CD4-positive, alpha-beta T cell (primary cell): ENCODE measurements around the gene HHATL. TPM values are rescaled to one million over a fixed set of nuclear protein-coding genes. Genes with fewer than 3 reads are reported as not detected.

Experiments used
- ATAC-seq: fragments of 200-7000 bp; cut with Tn5 transposase; one replicate; pipeline ENCODE4 v1.10.0; 2022; ENCODE audit warnings: mild to moderate bottlenecking; ENCODE audit not compliant: poor library complexity
- CTCF ChIA-PET: fragments of 350-600 bp; sonication (Branson Sonifier 250); formaldehyde crosslinking; loops from one replicate; lab custom pipeline; 2021; ENCODE audit warnings: antibody characterized with exemption, inconsistent platforms; lab: Charles Lee
- POLR2A ChIA-PET: fragments of 350-600 bp; sonication (Branson Sonifier 250); formaldehyde crosslinking; loops from one replicate; lab custom pipeline; 2021; ENCODE audit warnings: antibody characterized with exemption, inconsistent platforms; lab: Charles Lee
- DNase-seq, 14 experiments: peaks; one replicate each; pipeline ENCODE4 v3.0.0-alpha.2; 2013 to 2020; ENCODE audit warnings: mixed read lengths in 2 of 14
- H3K27ac ChIP-seq, 2 donors: one replicate each; pipeline versions ENCODE4 v1.5.1 to v1.7.0; 2013; ENCODE audit warnings: low read length in 2 of 2, low read depth in 1 of 2, mild to moderate bottlenecking in 1 of 2
- H3K27me3 ChIP-seq, 2 experiments: 1 replicate in 1 of 2; 2 replicates in 1 of 2; pipeline versions ENCODE4 v1.6.1 to v1.7.0; 2013; ENCODE audit warnings: low read length in 2 of 2, control low read depth in 1 of 2, mild to moderate bottlenecking in 1 of 2, moderate library complexity in 1 of 2; ENCODE audit not compliant: insufficient read depth in 2 of 2, control insufficient read depth in 1 of 2
- H3K36me3 ChIP-seq: one replicate; pipeline ENCODE4 v1.6.1; 2013; ENCODE audit warnings: low read length, control low read depth; ENCODE audit not compliant: insufficient read depth
- H3K4me1 ChIP-seq: one replicate; pipeline ENCODE4 v1.6.1; 2013; ENCODE audit warnings: low read length, control low read depth; ENCODE audit not compliant: insufficient read depth
- H3K4me3 ChIP-seq: one replicate; pipeline ENCODE4 v1.5.1; 2013; ENCODE audit warnings: mild to moderate bottlenecking, low read length, moderate library complexity
- H3K9me3 ChIP-seq, 2 experiments: 1 replicate in 1 of 2; 2 replicates in 1 of 2; pipeline versions ENCODE4 v1.6.1 to v1.7.0; 2013; ENCODE audit warnings: low read length in 2 of 2, mild to moderate bottlenecking in 2 of 2, control low read depth in 1 of 2, moderate library complexity in 1 of 2; ENCODE audit not compliant: control insufficient read depth in 1 of 2, insufficient read depth in 1 of 2
- H3K27ac Mint-ChIP-seq: one replicate; pipeline ENCODE4 v1.8.0; 2020; ENCODE audit warnings: mixed read lengths
- H3K27me3 Mint-ChIP-seq: one replicate; pipeline ENCODE4 v1.8.0; 2021; ENCODE audit warnings: mixed read lengths
- H3K36me3 Mint-ChIP-seq: one replicate; pipeline ENCODE4 v1.8.0; 2021; ENCODE audit warnings: low read depth, mixed read lengths
- H3K4me1 Mint-ChIP-seq: one replicate; pipeline ENCODE4 v1.8.0; 2021; ENCODE audit warnings: low read depth, mixed read lengths
- H3K4me3 Mint-ChIP-seq: one replicate; pipeline ENCODE4 v1.8.0; 2020; ENCODE audit warnings: mild to moderate bottlenecking, mixed read lengths
- H3K9me3 Mint-ChIP-seq: one replicate; pipeline ENCODE4 v1.8.0; 2020; ENCODE audit warnings: mixed read lengths
- CTCF ChIP-seq: fragments of 200-600 bp; IDR thresholded peaks from one replicate; pipeline ENCODE4 v1.8.0; 2022; ENCODE audit warnings: antibody characterized with exemption, mild to moderate bottlenecking
- intact Hi-C, 2 experiments: fragments of 100-400 bp; cut with DNase I in 1 of 2; cut with micrococcal nuclease in 1 of 2; formaldehyde crosslinking; loops; one replicate each; pipeline versions ENCODE4 v1.15.1 to v1.9.0; 2023 to 2025; cut with DNase I, micrococcal nuclease
- total RNA-seq, 174 experiments: library from RNA in 2 of 174; stranded (reverse) in 2 of 174; gene quantifications; one replicate each; pipeline ENCODE4 v1.2.3 and lab custom pipeline; 2021 to 2026

HHATL gene
- total RNA-seq, 2 experiments from 2014 or later: not detected

- no peaks in the 10 kb centered on the region for H3K27me3 ChIP-seq
- H3K9me3 Mint-ChIP-seq: no peaks in the 10 kb centered on the region
- no peaks in the 10 kb centered on the region for H3K36me3 Mint-ChIP-seq
- intact Hi-C loops: loop anchor here in 1 of 2 experiments (5.0 kb wide), 1 partner anchor 89 kb away; the partner anchor contains the start of gene ZBTB47
- H3K27me3 Mint-ChIP-seq: no peaks in the 10 kb centered on the region
- DNase-seq (no peak), ATAC-seq (no peak)
- no peak overlapping the region for H3K27ac ChIP-seq
- no peak overlapping the region for H3K27ac Mint-ChIP-seq
- H3K36me3 ChIP-seq: no peaks in the 10 kb centered on the region
- no peak for TF ChIP-seq CTCF
- no peak overlapping the region for H3K4me3 ChIP-seq
- H3K9me3 ChIP-seq: no peaks in the 10 kb centered on the region
- no peak overlapping the region for H3K4me3 Mint-ChIP-seq
- ChIA-PET CTCF (no interaction called here), POLR2A (no interaction called here)
- H3K4me1 ChIP-seq: peaks cover 24% of the 10 kb centered on the region
- H3K4me1 Mint-ChIP-seq: peaks cover 23% of the 10 kb centered on the region
Measured at GRCh38 chr3:42741796-42742195, 39.2 kb upstream of the HHATL start.

- Histone ChIP-seq H3K27ac (no peak overlapping the region), H3K4me3 (no peak overlapping the region), H3K36me3 (no peaks in the 10 kb centered on the region), H3K9me3 (peaks cover 0 to 3% of the 10 kb centered on the region in 2 experiments), H3K4me1 (peaks cover 6% of the 10 kb centered on the region), H3K27me3 (no peaks in the 10 kb centered on the region)
- ATAC-seq (no peak), DNase-seq (peak in 1 of 14 experiments; percentile 6)
- ChIA-PET CTCF (no interaction called here), POLR2A (no interaction called here)
- no peaks in the 10 kb centered on the region for H3K9me3 Mint-ChIP-seq
- no peak overlapping the region for H3K27ac Mint-ChIP-seq
- H3K27me3 Mint-ChIP-seq: no peaks in the 10 kb centered on the region
- TF ChIP-seq CTCF: no peak
- intact Hi-C loops: loop anchor here in 1 of 2 experiments (5.0 kb wide), 1 partner anchor 87 kb away; the partner anchor contains the start of gene ZBTB47
- H3K4me1 Mint-ChIP-seq: peaks cover 11% of the 10 kb centered on the region
- H3K36me3 Mint-ChIP-seq: no peaks in the 10 kb centered on the region
- no peak overlapping the region for H3K4me3 Mint-ChIP-seq
Measured at GRCh38 chr3:42739401-42740158, 37.0 kb upstream of the HHATL start.

DNA sequence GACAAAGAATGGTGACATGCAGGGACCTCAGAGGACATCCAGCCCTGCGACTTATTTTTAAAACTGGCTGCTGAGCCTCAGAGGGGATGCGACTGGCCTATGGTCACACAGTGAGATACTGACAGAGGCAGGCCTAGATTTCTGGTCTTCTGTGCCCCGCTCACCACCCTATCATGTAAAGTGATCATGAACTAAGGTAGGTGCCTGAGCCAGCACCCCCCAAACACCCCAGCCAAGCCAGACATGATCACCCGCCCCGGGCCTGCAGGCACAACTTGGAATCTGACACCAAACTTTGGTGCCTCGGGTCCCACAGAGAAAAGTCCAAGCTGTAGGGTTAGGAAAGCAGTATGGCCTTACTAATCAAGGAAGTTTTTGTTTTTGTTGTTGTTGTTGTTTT, 33.9 kb upstream of the HHATL start:
- H3K4me1 ChIP-seq: no peaks in the 10 kb centered on the region
- peaks cover 0 to 3% of the 10 kb centered on the region in 2 experiments for H3K9me3 ChIP-seq
- ATAC-seq: no peak
- H3K4me3 ChIP-seq: no peak overlapping the region
- CTCF ChIA-PET: no interaction called here
- Mint-ChIP-seq H3K27me3 (no peaks in the 10 kb centered on the region), H3K4me3 (no peak overlapping the region), H3K4me1 (no peaks in the 10 kb centered on the region), H3K9me3 (no peaks in the 10 kb centered on the region), H3K36me3 (no peaks in the 10 kb centered on the region), H3K27ac (no peak overlapping the region)
- intact Hi-C loops: no loop called here
- POLR2A ChIA-PET: no interaction called here
- no peaks in the 10 kb centered on the region for H3K36me3 ChIP-seq
- no peak for TF ChIP-seq CTCF
- no peaks in the 10 kb centered on the region for H3K27me3 ChIP-seq
- no peak for DNase-seq
- no peak overlapping the region for H3K27ac ChIP-seq
